Esophagus squamous epithelium (tissue), 5 donors: ENCODE results near the gene DENND2A. TPM values are rescaled to one million over a fixed set of nuclear protein-coding genes. Genes with fewer than 3 reads are reported as not detected.

Experiments used
- DNase-seq: peaks from one replicate; lab custom pipeline; 2025; lab: John Stamatoyannopoulos, UW
- H3K27ac ChIP-seq, 4 donors: fragments of 200-600 bp; sonication (generic); one replicate each; pipeline ENCODE4 v1.5.1; 2016 to 2019; ENCODE audit warnings: mild to moderate bottlenecking in 1 of 4
- H3K27me3 ChIP-seq, 4 donors: fragments of 200-600 bp; sonication (generic); 1 replicate in 3 of 4; 2 replicates in 1 of 4; pipeline versions ENCODE4 v1.5.1 to v1.6.0; 2017 to 2021; ENCODE audit warnings: antibody characterized with exemption in 1 of 4
- H3K36me3 ChIP-seq, 3 donors: fragments of 200-600 bp; sonication (generic); one replicate each; pipeline ENCODE4 v1.5.1; 2016 to 2019
- H3K4me1 ChIP-seq, 3 donors: fragments of 200-600 bp; sonication (generic); one replicate each; pipeline ENCODE4 v1.5.1; 2017 to 2019
- H3K4me3 ChIP-seq, 4 donors: fragments of 200-600 bp; sonication (generic); 1 replicate in 3 of 4; 2 replicates in 1 of 4; pipeline ENCODE4 v1.5.1; 2016 to 2019; ENCODE audit warnings: mild to moderate bottlenecking in 2 of 4, moderate library complexity in 1 of 4
- H3K9me3 ChIP-seq, 3 donors: fragments of 200-600 bp; sonication (generic); one replicate each; pipeline ENCODE4 v1.5.1; 2016 to 2019
- CTCF ChIP-seq, 6 experiments: fragments of 450-650 bp in 4 of 6; fragments of 200-600 bp in 2 of 6; sonication (generic) in 2 of 6; IDR thresholded peaks; one replicate each; pipeline ENCODE4 v1.5.1; 2016 to 2019; ENCODE audit warnings: antibody characterized with exemption in 6 of 6, mild to moderate bottlenecking in 4 of 6, moderate library complexity in 4 of 6
- POLR2A ChIP-seq, 4 donors: fragments of 450-650 bp; IDR thresholded peaks; one replicate each; pipeline ENCODE4 v1.6.1; 2017; ENCODE audit warnings: antibody characterized with exemption in 4 of 4, mild to moderate bottlenecking in 4 of 4, moderate library complexity in 3 of 4
- WGBS, 2 donors: methylation state at CpG; one replicate each; pipeline ENCODE4 v1.1.5; 2018; 5-methylcytosine and 5-hydroxymethylcytosine counted together
- intact Hi-C: fragments of 100-400 bp; cut with DNase I; formaldehyde crosslinking; loops from one replicate; pipeline ENCODE4 v1.15.0; 2022
- total RNA-seq, 4 donors: library from RNA; depleted of rRNA; stranded (reverse); fragments of >200 nt; gene quantifications; one replicate each; pipeline ENCODE4 v1.1.0, GENCODE V29; 2016
- donor health status: DM: yes; HTN: yes; CAD: no.

Gene DENND2A
- total RNA-seq, 4 donors from 2014 or later: 0.92 to 11.1 (median 1.9) TPM

GRCh38 chr7:140494867-140495266 lies 145.7 kb downstream of the DENND2A start:
- TF ChIP-seq CTCF (IDR thresholded peaks at IDR 0.05) (no peak), POLR2A (IDR thresholded peaks at IDR 0.05) (no peak)
- 77% methylated on average over 9 of the region's 9 CpGs for WGBS, 2 donors
- no peak for DNase-seq
- no peak overlapping the region for H3K4me3 ChIP-seq
- H3K36me3 ChIP-seq: no peaks in the 10 kb centered on the region
- no peaks in the 10 kb centered on the region for H3K9me3 ChIP-seq
- no peaks in the 10 kb centered on the region for H3K27me3 ChIP-seq
- intact Hi-C loops: no loop called here
- no peaks in the 10 kb centered on the region for H3K4me1 ChIP-seq
- no peak overlapping the region for H3K27ac ChIP-seq

- H3K4me3 ChIP-seq: no peak overlapping the region
- no peaks in the 10 kb centered on the region for H3K27me3 ChIP-seq
- no peak for DNase-seq
- no peaks in the 10 kb centered on the region for H3K9me3 ChIP-seq
- H3K4me1 ChIP-seq: peaks cover 0 to 14% (median 5%) of the 10 kb centered on the region in 3 donors
- 76 to 78% methylated on average over 2 of the region's 2 CpGs for WGBS, 2 donors
- H3K36me3 ChIP-seq: no peaks in the 10 kb centered on the region
- intact Hi-C loops: no loop called here
- no peak overlapping the region for H3K27ac ChIP-seq
- TF ChIP-seq CTCF (IDR thresholded peaks at IDR 0.05) (no peak), POLR2A (IDR thresholded peaks at IDR 0.05) (no peak)
Measured at GRCh38 chr7:140489026-140489359, 151.6 kb downstream of the DENND2A start.

GRCh38 chr7:140485500-140486265 lies 154.9 kb downstream of the DENND2A start:
- TF ChIP-seq POLR2A (IDR thresholded peaks at IDR 0.05): no peak
- TF ChIP-seq CTCF (IDR thresholded peaks at IDR 0.05): no peak
- 55 to 75% methylated on average over 5 to 14 of the region's 14 CpGs for WGBS, 2 donors

GRCh38 chr7:140484951-140485499 lies 155.6 kb downstream of the DENND2A start:
- 50 to 56% methylated on average over 5 of the region's 5 CpGs for WGBS, 2 donors
- H3K27ac ChIP-seq: peak overlapping the region in 3 of 4 donors; percentile 30 to 53 (median 37)

More at GRCh38 chr7:140485500-140486265, 154.9 kb downstream of the DENND2A start:
- Histone ChIP-seq H3K4me1 (peaks cover 0 to 14% (median 5%) of the 10 kb centered on the region in 3 donors), H3K36me3 (no peaks in the 10 kb centered on the region), H3K27ac (peak overlapping the region in 3 of 4 donors; percentile 30 to 53 (median 37)), H3K27me3 (no peaks in the 10 kb centered on the region), H3K9me3 (no peaks in the 10 kb centered on the region), H3K4me3 (no peak overlapping the region)
- DNase-seq: no peak
- intact Hi-C loops: no loop called here

More at GRCh38 chr7:140484951-140485499, 155.6 kb downstream of the DENND2A start:
- H3K27me3 ChIP-seq: no peaks in the 10 kb centered on the region
- no peak overlapping the region for H3K4me3 ChIP-seq
- peaks cover 0 to 14% (median 5%) of the 10 kb centered on the region in 3 donors for H3K4me1 ChIP-seq
- no peak for DNase-seq
- intact Hi-C loops: no loop called here
- no peaks in the 10 kb centered on the region for H3K9me3 ChIP-seq
- no peaks in the 10 kb centered on the region for H3K36me3 ChIP-seq
- no peak for TF ChIP-seq POLR2A (IDR thresholded peaks at IDR 0.05)
- TF ChIP-seq CTCF (IDR thresholded peaks at IDR 0.05): no peak
